ENCODE results near the gene ISX.

The ISX gene

GRCh38 chr22:35065796-35066218 is at the start of gene ISX:
TSS of gene ISX (plus strand) at chr22:35066158. CDS start at chr22:35067088, 930 bp downstream.
- no peaks in the 10 kb centered on the region for H3K27me3 ChIP-seq (replicated peaks; ENCODE audit: control insufficient read depth, insufficient read depth, low read length)
- DNase-seq (ENCODE audit: extremely low read depth, insufficient read length), result no peak
- TF ChIP-seq CTCF (IDR thresholded peaks at IDR 0.05; ENCODE audit: insufficient read depth, low read length, poor library complexity, severe bottlenecking), result no peak
- H3K36me3 ChIP-seq (ENCODE audit: control insufficient read depth, insufficient read depth, low read length), result no peaks in the 10 kb centered on the region
- H3K4me3 ChIP-seq (replicated peaks; ENCODE audit: low read depth, low read length), result no peak within 1 kb of the TSS

- DNase-seq (ENCODE audit: extremely low read depth, insufficient read length), result no peak
- no peak overlapping the region for H3K4me3 ChIP-seq (replicated peaks; ENCODE audit: low read depth, low read length)
- no peaks in the 10 kb centered on the region for H3K27me3 ChIP-seq (replicated peaks; ENCODE audit: control insufficient read depth, insufficient read depth, low read length)
- TF ChIP-seq CTCF (IDR thresholded peaks at IDR 0.05; ENCODE audit: insufficient read depth, low read length, poor library complexity, severe bottlenecking), result no peak
- H3K36me3 ChIP-seq (ENCODE audit: control insufficient read depth, insufficient read depth, low read length), result no peaks in the 10 kb centered on the region
These were observed 49.0 kb upstream of the ISX start for GRCh38 chr22:35016909-35017308.

- no peak for TF ChIP-seq CTCF (IDR thresholded peaks at IDR 0.05; ENCODE audit: insufficient read depth, low read length, poor library complexity, severe bottlenecking)
- Histone ChIP-seq H3K36me3 (ENCODE audit: control insufficient read depth, insufficient read depth, low read length) (no peaks in the 10 kb centered on the region), H3K4me3 (replicated peaks; ENCODE audit: low read depth, low read length) (no peak overlapping the region), H3K27me3 (replicated peaks; ENCODE audit: control insufficient read depth, insufficient read depth, low read length) (no peaks in the 10 kb centered on the region)
- DNase-seq (ENCODE audit: extremely low read depth, insufficient read length), result no peak
These were observed 47.0 kb upstream of the ISX start for GRCh38 chr22:35018995-35019394.

- no peak for TF ChIP-seq CTCF (IDR thresholded peaks at IDR 0.05; ENCODE audit: insufficient read depth, low read length, poor library complexity, severe bottlenecking)
- Histone ChIP-seq H3K27me3 (replicated peaks; ENCODE audit: control insufficient read depth, insufficient read depth, low read length) (no peaks in the 10 kb centered on the region), H3K4me3 (replicated peaks; ENCODE audit: low read depth, low read length) (no peak overlapping the region), H3K36me3 (ENCODE audit: control insufficient read depth, insufficient read depth, low read length) (no peaks in the 10 kb centered on the region)
- no peak for DNase-seq (ENCODE audit: extremely low read depth, insufficient read length)
These were observed 45.4 kb upstream of the ISX start for GRCh38 chr22:35020517-35020916.

GRCh38 chr22:35021161-35021560 is 44.8 kb upstream of the ISX start:
- no peak for TF ChIP-seq CTCF (IDR thresholded peaks at IDR 0.05; ENCODE audit: insufficient read depth, low read length, poor library complexity, severe bottlenecking)
- no peaks in the 10 kb centered on the region for H3K27me3 ChIP-seq (replicated peaks; ENCODE audit: control insufficient read depth, insufficient read depth, low read length)
- no peak overlapping the region for H3K4me3 ChIP-seq (replicated peaks; ENCODE audit: low read depth, low read length)
- H3K36me3 ChIP-seq (ENCODE audit: control insufficient read depth, insufficient read depth, low read length), result no peaks in the 10 kb centered on the region
- no peak for DNase-seq (ENCODE audit: extremely low read depth, insufficient read length)

GRCh38 chr22:35022291-35022690 is 43.7 kb upstream of the ISX start:
- Histone ChIP-seq H3K27me3 (replicated peaks; ENCODE audit: control insufficient read depth, insufficient read depth, low read length) (no peaks in the 10 kb centered on the region), H3K4me3 (replicated peaks; ENCODE audit: low read depth, low read length) (no peak overlapping the region), H3K36me3 (ENCODE audit: control insufficient read depth, insufficient read depth, low read length) (no peaks in the 10 kb centered on the region)
- no peak for TF ChIP-seq CTCF (IDR thresholded peaks at IDR 0.05; ENCODE audit: insufficient read depth, low read length, poor library complexity, severe bottlenecking)
- no peak for DNase-seq (ENCODE audit: extremely low read depth, insufficient read length)

All from GM06990 (cell line).